ENCODE results near the gene EDEM1.

DNA sequence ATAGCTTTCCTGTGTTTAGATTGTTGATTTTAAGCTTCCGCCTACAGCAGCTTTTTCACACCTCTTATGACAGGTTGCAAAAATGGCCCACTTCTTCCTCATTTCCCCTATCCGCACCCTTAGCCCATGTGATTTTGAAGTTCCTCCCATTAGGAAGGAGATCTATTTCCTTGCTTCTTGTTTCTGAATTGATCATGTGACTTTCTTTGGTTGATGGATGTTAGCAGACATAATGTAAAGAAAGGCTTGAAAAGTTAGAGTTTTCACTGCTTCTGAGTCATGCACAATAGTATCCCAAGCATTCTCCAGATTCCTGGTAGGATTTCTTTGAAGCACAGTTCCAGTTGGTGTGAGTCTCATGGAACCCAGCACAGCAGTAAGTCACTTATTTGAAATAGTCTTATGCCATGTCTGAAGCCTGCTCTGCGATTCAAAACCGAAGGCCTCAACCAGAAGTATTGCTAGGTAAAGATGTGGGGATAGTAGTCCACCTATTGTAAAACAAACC lies 76.6 kb downstream of the EDEM1 start:
- TF ChIP-seq ZNF274 (IDR thresholded peaks at IDR 0.05; ENCODE audit: low read depth, low read length) (no peak), YY1 (IDR thresholded peaks at IDR 0.05; ENCODE audit: insufficient read depth, insufficient read length) (no peak)
